H1 (cell line): Measurements from ENCODE around the gene DACT3. TPM values are rescaled to one million over a fixed set of nuclear protein-coding genes. Genes with fewer than 3 reads are reported as not detected.

ENCODE experiments used
- CTCF ChIA-PET: fragments of 300-600 bp; sonication (Branson Sonifier 250); formaldehyde crosslinking; loops from one replicate; lab custom pipeline; 2021; ENCODE audit not compliant: partially characterized antibody; lab: Charles Lee
- POLR2A ChIA-PET: fragments of 300-600 bp; sonication (Branson Sonifier 250); formaldehyde crosslinking; loops from one replicate; lab custom pipeline; 2021; ENCODE audit warnings: inconsistent platforms; ENCODE audit not compliant: partially characterized antibody; lab: Charles Lee
- DNase-seq, 2 experiments: peaks; one replicate each; pipeline versions ENCODE4 v3.0.0 to v3.0.0-alpha.2; 2010 to 2022; ENCODE audit warnings: low spot score in 2 of 2, low read depth in 1 of 2, mixed read lengths in 1 of 2
- FAIRE-seq: peaks from 2 replicates; lab custom pipeline; 2011; peaks lifted over from hg19 to GRCh38; lab: Jason Lieb, UNC
- H2AFZ ChIP-seq: 2 replicates; pipeline ENCODE4 v1.8.1; 2012; ENCODE audit warnings: low read length, inconsistent platforms
- H2AK5ac ChIP-seq: 2 replicates; pipeline ENCODE4 v1.6.1; 2013; ENCODE audit warnings: low read depth, low read length
- H2BK120ac ChIP-seq: replicated peaks from 2 replicates; pipeline ENCODE3; 2013; ENCODE audit warnings: low read depth, low read length, inconsistent platforms
- H2BK12ac ChIP-seq: 2 replicates; pipeline ENCODE4 v1.6.1; 2013; ENCODE audit warnings: low read depth, low read length
- H2BK15ac ChIP-seq: 2 replicates; pipeline ENCODE4 v1.6.1; 2013; ENCODE audit warnings: low read length
- H2BK20ac ChIP-seq: 2 replicates; pipeline ENCODE4 v1.6.1; 2013; ENCODE audit warnings: low read length
- H2BK5ac ChIP-seq: 2 replicates; pipeline ENCODE4 v1.6.1; 2013; ENCODE audit warnings: low read depth, low read length
- H3K14ac ChIP-seq: 2 replicates; pipeline ENCODE4 v1.6.1; 2013; ENCODE audit warnings: inconsistent platforms; ENCODE audit not compliant: insufficient read length
- H3K18ac ChIP-seq: 2 replicates; pipeline ENCODE4 v1.6.1; 2013; ENCODE audit warnings: low read length; ENCODE audit errors: extremely low read depth
- H3K23ac ChIP-seq: 2 replicates; pipeline ENCODE4 v1.6.1; 2013; ENCODE audit warnings: inconsistent platforms; ENCODE audit not compliant: insufficient read length
- H3K23me2 ChIP-seq: 2 replicates; pipeline ENCODE4 v1.6.1; 2013; ENCODE audit warnings: low read depth, low read length
- H3K27ac ChIP-seq: 2 replicates; pipeline ENCODE4 v1.6.1; 2011; ENCODE audit warnings: low read depth, low read length, inconsistent platforms
- H3K27me3 ChIP-seq, 4 experiments: replicated peaks in 1 of 4; 1 replicate in 1 of 4; 2 replicates in 3 of 4; pipeline versions ENCODE4 v1.6.1 to v1.8.1; 2011 to 2013; ENCODE audit warnings: low read length in 3 of 4, mild to moderate bottlenecking in 3 of 4, inconsistent platforms in 2 of 4, mixed read lengths in 2 of 4, moderate library complexity in 1 of 4; ENCODE audit not compliant: control insufficient read depth in 3 of 4, insufficient read depth in 3 of 4; ENCODE audit errors: extremely low read depth in 1 of 4
- H3K36me3 ChIP-seq, 4 experiments: 2 replicates each; pipeline versions ENCODE4 v1.6.1 to v1.8.1; 2011 to 2013; ENCODE audit warnings: mild to moderate bottlenecking in 4 of 4, low read length in 3 of 4, moderate library complexity in 2 of 4, control low read depth in 1 of 4, inconsistent platforms in 1 of 4; ENCODE audit not compliant: insufficient read depth in 4 of 4, control insufficient read depth in 2 of 4
- H3K4ac ChIP-seq: replicated peaks from 2 replicates; pipeline ENCODE3; 2013; ENCODE audit warnings: low read length, low read depth, mixed read lengths, inconsistent platforms; ENCODE audit not compliant: insufficient read length
- H3K4me1 ChIP-seq, 4 experiments: replicated peaks in 1 of 4; 1 replicate in 1 of 4; 2 replicates in 3 of 4; pipeline versions ENCODE4 v1.6.1 to v1.8.1; 2011 to 2013; ENCODE audit warnings: low read length in 3 of 4, inconsistent platforms in 2 of 4, mixed read lengths in 1 of 4; ENCODE audit not compliant: insufficient read depth in 4 of 4, control insufficient read depth in 3 of 4
- H3K4me2 ChIP-seq, 2 experiments: 2 replicates each; pipeline versions ENCODE4 v1.6.1 to v1.8.1; 2011 to 2013; ENCODE audit warnings: low read depth in 2 of 2, low read length in 2 of 2, control low read depth in 1 of 2, inconsistent platforms in 1 of 2, mild to moderate bottlenecking in 1 of 2; ENCODE audit not compliant: insufficient read depth in 1 of 2
- H3K4me3 ChIP-seq, 4 experiments: fragments of 200-600, 300-600 bp in 1 of 4; sonication (generic), shearing (Covaris generic), sonication (Bioruptor Twin) in 1 of 4; 2 replicates each; pipeline versions ENCODE4 v1.5.1 to v1.8.1; 2011 to 2016; ENCODE audit warnings: low read length in 4 of 4, low read depth in 3 of 4, control low read depth in 2 of 4, inconsistent platforms in 2 of 4, mild to moderate bottlenecking in 2 of 4, mixed read lengths in 1 of 4, moderate library complexity in 1 of 4; ENCODE audit not compliant: insufficient read depth in 2 of 4; ENCODE audit errors: extremely low read depth in 1 of 4
- H3K56ac ChIP-seq: replicated peaks from 2 replicates; pipeline ENCODE3; 2013; ENCODE audit warnings: low read depth, mild to moderate bottlenecking, mixed read lengths, low read length, inconsistent platforms; ENCODE audit not compliant: insufficient read length
- H3K79me1 ChIP-seq: 2 replicates; pipeline ENCODE4 v1.6.1; 2013; ENCODE audit warnings: low read depth, low read length, control low read depth
- H3K79me2 ChIP-seq, 2 experiments: 2 replicates each; pipeline versions ENCODE4 v1.6.1 to v1.8.1; 2012 to 2013; ENCODE audit warnings: low read length in 2 of 2, mild to moderate bottlenecking in 2 of 2, inconsistent platforms in 1 of 2; ENCODE audit not compliant: insufficient read depth in 2 of 2, control insufficient read depth in 1 of 2
- H3K9ac ChIP-seq, 4 experiments: replicated peaks in 1 of 4; 1 replicate in 1 of 4; 2 replicates in 3 of 4; pipeline versions ENCODE4 v1.6.1 to v1.8.1; 2011 to 2013; ENCODE audit warnings: low read depth in 3 of 4, low read length in 3 of 4, control low read depth in 2 of 4, mild to moderate bottlenecking in 2 of 4, moderate library complexity in 2 of 4, inconsistent platforms in 1 of 4; ENCODE audit errors: extremely low read depth in 1 of 4
- H3K9me3 ChIP-seq, 2 experiments: 2 replicates each; pipeline versions ENCODE4 v1.6.1 to v1.8.1; 2012 to 2013; ENCODE audit warnings: mild to moderate bottlenecking in 2 of 2, moderate library complexity in 2 of 2, control low read depth in 1 of 2, inconsistent platforms in 1 of 2, low read depth in 1 of 2, low read length in 1 of 2, mixed read lengths in 1 of 2; ENCODE audit not compliant: insufficient read depth in 2 of 2
- H4K20me1 ChIP-seq, 2 experiments: replicated peaks in 1 of 2; 2 replicates each; pipeline versions ENCODE3 to v1.8.1; 2011 to 2013; ENCODE audit warnings: inconsistent platforms in 2 of 2, low read length in 2 of 2, mild to moderate bottlenecking in 1 of 2; ENCODE audit not compliant: insufficient read depth in 2 of 2, control insufficient read depth in 1 of 2
- H4K5ac ChIP-seq: 2 replicates; pipeline ENCODE4 v1.6.1; 2013; ENCODE audit warnings: low read length, low read depth, mixed read lengths, inconsistent platforms; ENCODE audit not compliant: insufficient read length
- H4K8ac ChIP-seq: 2 replicates; pipeline ENCODE4 v1.8.0; 2013; ENCODE audit warnings: mild to moderate bottlenecking, moderate library complexity, low read length, inconsistent platforms; ENCODE audit not compliant: insufficient read depth; ENCODE audit errors: extremely low read depth
- H4K91ac ChIP-seq: replicated peaks from 2 replicates; pipeline ENCODE3; 2013; ENCODE audit warnings: low read length, mixed read lengths, inconsistent platforms; ENCODE audit not compliant: insufficient read length
- CHD2 ChIP-seq: IDR thresholded peaks from 2 replicates; pipeline ENCODE4 v1.6.1; 2012; ENCODE audit warnings: low read length, improper control_type of control experiment
- CREB1 ChIP-seq: IDR thresholded peaks from 2 replicates; pipeline ENCODE4 v1.6.1; 2012; ENCODE audit warnings: inconsistent platforms
- EP300 ChIP-seq, 2 experiments: IDR thresholded peaks; 1 replicate in 1 of 2; 2 replicates in 1 of 2; pipeline ENCODE4 v1.6.1; 2011 to 2012; ENCODE audit warnings: low read depth in 2 of 2, low read length in 2 of 2, mild to moderate bottlenecking in 2 of 2, borderline replicate concordance in 1 of 2, inconsistent platforms in 1 of 2, moderate library complexity in 1 of 2
- POU5F1 ChIP-seq: IDR thresholded peaks from 2 replicates; pipeline ENCODE4 v1.6.1; 2011; ENCODE audit warnings: low read depth, mild to moderate bottlenecking, low read length, moderate library complexity
- WGBS, 2 experiments: shearing (Covaris generic) in 1 of 2; methylation state at CpG; one replicate each; pipeline versions ENCODE4 v1.1.6 to v1.1.7; 2013 to 2015; ENCODE audit warnings: low lambda C conversion rate in 2 of 2, mixed read lengths in 2 of 2, inconsistent platforms in 1 of 2, low coverage in 1 of 2, missing lambda C conversion rate in 1 of 2; ENCODE audit not compliant: insufficient replicate concordance in 2 of 2, insufficient coverage in 1 of 2, insufficient read length in 1 of 2; ENCODE audit errors: extremely low coverage in 1 of 2, missing lambda C conversion rate in 1 of 2; 5-methylcytosine and 5-hydroxymethylcytosine counted together
- polyA plus RNA-seq, 7 experiments: library from polyadenylated mRNA; depleted of rRNA in 3 of 7; stranded (reverse) in 5 of 7; unstranded in 2 of 7; fragments of >200 nt in 5 of 7; fragments of 200-250 nt in 2 of 7; gene quantifications; 1 replicate in 5 of 7; 2 replicates in 1 of 7; 4 replicates in 1 of 7; pipeline versions ENCODE4 v1.2.1 to v1.2.3, GENCODE V29; 2011 to 2013; ENCODE audit warnings: missing spikeins in 2 of 7, mixed read lengths in 2 of 7
- total RNA-seq: library from RNA; stranded (reverse); fragmentation: NEBNext Ultra II Directional; extraction: Animal tissue kit (Norgen Biotek cat#: 25700); gene quantifications from 2 replicates; pipeline ENCODE4 v1.2.1, GENCODE V29; 2021
- TF ChIP-seq, protein P1 (sequence below): IDR thresholded peaks from 2 replicates; pipeline ENCODE4 v1.6.1; 2012; ENCODE audit warnings: inconsistent platforms

The DACT3 gene
- total and polyA plus RNA-seq, 2 of the 8 experiments (the other 6 are each of a cell fraction or from before 2014, with no cell fraction given) = 1.8 to 2.0 TPM

DNA sequence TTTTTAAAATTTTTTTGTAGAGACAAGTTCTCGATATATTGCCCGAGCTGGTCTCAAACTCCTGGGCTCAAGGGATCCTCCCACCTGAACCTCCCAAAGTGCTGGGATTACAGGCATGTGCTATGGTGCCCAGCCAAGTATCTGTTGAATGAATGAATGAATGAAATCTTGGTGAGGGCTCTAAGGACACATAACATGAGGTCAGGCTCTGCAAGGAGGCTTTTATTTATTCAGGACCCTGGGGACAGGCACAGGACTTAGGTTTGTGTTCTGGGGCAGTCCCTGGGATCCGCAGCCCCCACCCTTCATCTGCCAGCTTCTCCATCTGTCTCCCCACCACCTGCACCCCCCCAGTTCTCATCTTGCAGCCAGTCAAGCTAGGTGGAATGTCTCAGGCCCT, 40.7 kb downstream of the DACT3 start:
- no peak overlapping the region for H3K14ac ChIP-seq
- 0 out of 2 replicates have a peak overlapping the region, but pooled peaks have one; percentile 63 for H2BK12ac ChIP-seq
- TF ChIP-seq EP300 (IDR thresholded peaks at IDR 0.05; ENCODE audit: borderline replicate concordance in 1 of 2, low read depth in 2 of 2, low read length in 2 of 2) = no peak
- TF ChIP-seq CREB1 = no peak
- no peak for TF ChIP-seq CHD2
- TF ChIP-seq, protein P1, sequence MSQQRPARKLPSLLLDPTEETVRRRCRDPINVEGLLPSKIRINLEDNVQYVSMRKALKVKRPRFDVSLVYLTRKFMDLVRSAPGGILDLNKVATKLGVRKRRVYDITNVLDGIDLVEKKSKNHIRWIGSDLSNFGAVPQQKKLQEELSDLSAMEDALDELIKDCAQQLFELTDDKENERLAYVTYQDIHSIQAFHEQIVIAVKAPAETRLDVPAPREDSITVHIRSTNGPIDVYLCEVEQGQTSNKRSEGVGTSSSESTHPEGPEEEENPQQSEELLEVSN = no peak
- no peak for TF ChIP-seq POU5F1

More for the DNA sequence above, 40.7 kb downstream of the DACT3 start:
- H3K79me1 ChIP-seq = no peaks in the 10 kb centered on the region
- no peaks in the 10 kb centered on the region for H3K79me2 ChIP-seq
- H3K36me3 ChIP-seq = no peaks in the 10 kb centered on the region
- H3K27me3 ChIP-seq = no peaks in the 10 kb centered on the region
- H4K5ac ChIP-seq = no peak overlapping the region
- no peaks in the 10 kb centered on the region for H3K9me3 ChIP-seq
- no peak overlapping the region for H2AK5ac ChIP-seq
- no peak overlapping the region for H3K27ac ChIP-seq
- H4K20me1 ChIP-seq = no peaks in the 10 kb centered on the region
- H2AFZ ChIP-seq = no peak overlapping the region
- H3K18ac ChIP-seq = no peak overlapping the region
- H2BK5ac ChIP-seq = no peak overlapping the region
- H4K91ac ChIP-seq = no peak overlapping the region
- DNase-seq = no peak
- no peaks in the 10 kb centered on the region for H3K23me2 ChIP-seq
- ChIA-PET POLR2A (interaction anchor here (0.9 to 2.6 kb wide), 5 partner anchors 9 to 20 kb away, joined by 3 to 10 read pairs (median 6); no protein-coding TSS in a partner anchor), CTCF (interaction anchor here (0.7 to 15.6 kb wide), 12 partner anchors 4 to 133 kb away, joined by 3 to 341 read pairs (median 4); partner anchors contain the start of genes CALM3, DACT3 and PTGIR)
- no peak overlapping the region for H2BK20ac ChIP-seq
- H3K4me2 ChIP-seq = no peak overlapping the region
- H4K8ac ChIP-seq = no peak overlapping the region
- FAIRE-seq = no peak
- no peak overlapping the region for H3K4me3 ChIP-seq
- 83% methylated on average over 3 of the region's 3 CpGs; no CpG with 5 or more reads in 1 of the 2 experiments for WGBS, 2 experiments
- no peak overlapping the region for H3K4ac ChIP-seq
- H3K56ac ChIP-seq = no peak overlapping the region
- H2BK15ac ChIP-seq = no peak overlapping the region
- no peak overlapping the region for H3K23ac ChIP-seq
- H3K4me1 ChIP-seq = peaks cover 0 to 9% (median 4%) of the 10 kb centered on the region in 4 experiments; a peak in 4 of 7 replicates
- H2BK120ac ChIP-seq = no peak overlapping the region
- no peak overlapping the region for H3K9ac ChIP-seq
